ENCODE data around the gene KIF21B.

KIF21B gene

DNA sequence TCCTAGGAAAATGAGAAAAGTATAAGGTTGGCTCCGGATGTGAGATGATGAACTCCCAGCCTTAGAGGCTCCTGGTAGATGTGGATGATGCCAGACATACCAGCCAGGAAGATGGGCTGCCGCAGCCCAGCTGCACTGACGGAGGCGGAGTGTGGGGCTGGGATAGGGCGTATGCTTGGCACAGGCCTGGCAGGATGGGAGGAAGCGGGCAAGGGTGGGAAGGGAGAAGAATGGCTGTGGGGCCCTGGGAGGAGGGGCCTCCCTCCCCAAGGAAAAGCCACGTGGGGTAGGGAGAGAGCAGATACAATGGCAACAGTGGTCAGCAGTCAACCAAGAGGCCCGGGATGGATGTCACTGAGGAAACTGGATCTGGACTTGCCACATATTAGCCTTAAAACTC is 41.3 kb upstream of the KIF21B start:
- H2BK12ac ChIP-seq (ENCODE audit: low read length in 2 of 2): no peak overlapping the region
- no peak overlapping the region for H3K18ac ChIP-seq (ENCODE audit: low read depth in 1 of 2, low read length in 2 of 2)
- H3K27ac ChIP-seq (ENCODE audit: low read length, poor library complexity, severe bottlenecking): no peak overlapping the region
- H3K79me1 ChIP-seq (replicated peaks; ENCODE audit: low read length, poor library complexity, severe bottlenecking): no peaks in the 10 kb centered on the region
- H2AK5ac ChIP-seq (ENCODE audit: low read length, severe bottlenecking): no peak overlapping the region
- no peak overlapping the region for H4K8ac ChIP-seq (ENCODE audit: low read length)
- peak overlapping the region in 1 of 2 experiments; percentile 42 for H3K23ac ChIP-seq (ENCODE audit: low read length in 2 of 2)
- H3K4me3 ChIP-seq (ENCODE audit: insufficient read depth in 1 of 2, low read depth in 1 of 2, low read length in 2 of 2): no peak overlapping the region
- H2BK15ac ChIP-seq (ENCODE audit: low read depth, poor library complexity, severe bottlenecking): no peak overlapping the region
- no peaks in the 10 kb centered on the region for H3K36me3 ChIP-seq (ENCODE audit: control insufficient read depth in 1 of 2, insufficient read depth in 2 of 2, low read depth in 1 of 2, low read length in 2 of 2)
- H2BK5ac ChIP-seq (ENCODE audit: low read depth, low read length, poor library complexity, severe bottlenecking): no peak overlapping the region
- DNase-seq: no peak
- no peak overlapping the region for H3K9ac ChIP-seq (ENCODE audit: low read length)
- H2AFZ ChIP-seq (ENCODE audit: low read depth, low read length): no peak overlapping the region
- no peaks in the 10 kb centered on the region for H3K9me3 ChIP-seq (ENCODE audit: control insufficient read depth, low read length)
- H3K14ac ChIP-seq (ENCODE audit: low read length in 2 of 2): no peak overlapping the region
- peaks cover 5% of the 10 kb centered on the region for H3K4me1 ChIP-seq (ENCODE audit: control insufficient read depth, insufficient read depth, low read depth, low read length)
- H2BK120ac ChIP-seq (ENCODE audit: low read depth, low read length): no peak overlapping the region
- H3K4ac ChIP-seq (ENCODE audit: low read depth in 1 of 2, low read length in 2 of 2): no peak overlapping the region
- H3K27me3 ChIP-seq (ENCODE audit: control insufficient read depth in 1 of 2, insufficient read depth in 1 of 2, low read length in 2 of 2): peaks cover 60 to 83% of the 10 kb centered on the region in 2 experiments
- WGBS: 85% methylated on average over 8 of the region's 8 CpGs
- H3K4me2 ChIP-seq (ENCODE audit: low read length, poor library complexity, severe bottlenecking): no peak overlapping the region
- H4K91ac ChIP-seq (ENCODE audit: low read length): no peak overlapping the region

DNA sequence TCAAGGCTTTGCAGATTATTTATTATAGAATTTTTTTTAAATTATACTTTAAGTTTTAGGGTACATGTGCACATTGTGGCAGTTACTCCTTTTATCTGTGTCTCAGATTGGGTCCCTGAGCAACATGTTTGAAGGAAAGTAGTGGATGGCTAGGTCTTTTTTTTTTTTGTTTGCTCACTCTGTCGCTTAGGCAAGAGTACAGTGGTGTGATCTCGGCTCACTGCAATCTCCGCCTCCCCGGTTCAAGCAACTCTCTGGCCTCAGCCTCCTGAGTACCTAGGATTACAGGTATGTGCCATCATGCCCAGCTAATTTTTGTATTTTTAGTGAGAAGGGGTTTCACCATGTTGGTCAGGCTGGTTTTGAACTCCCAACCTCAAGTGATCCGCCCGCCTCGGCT is 39.6 kb upstream of the KIF21B start:
- no peak for DNase-seq
- no peak overlapping the region for H4K8ac ChIP-seq (ENCODE audit: low read length)
- H3K4ac ChIP-seq (ENCODE audit: low read depth in 1 of 2, low read length in 2 of 2): no peak overlapping the region
- no peak overlapping the region for H2BK5ac ChIP-seq (ENCODE audit: low read depth, low read length, poor library complexity, severe bottlenecking)
- H3K27ac ChIP-seq (ENCODE audit: low read length, poor library complexity, severe bottlenecking): no peak overlapping the region
- H3K79me1 ChIP-seq (replicated peaks; ENCODE audit: low read length, poor library complexity, severe bottlenecking): no peaks in the 10 kb centered on the region
- H2BK12ac ChIP-seq (ENCODE audit: low read length in 2 of 2): no peak overlapping the region
- H3K4me1 ChIP-seq (ENCODE audit: control insufficient read depth, insufficient read depth, low read depth, low read length): peaks cover 5% of the 10 kb centered on the region
- H3K14ac ChIP-seq (ENCODE audit: low read length in 2 of 2): no peak overlapping the region
- H2AK5ac ChIP-seq (ENCODE audit: low read length, severe bottlenecking): no peak overlapping the region
- H3K9me3 ChIP-seq (ENCODE audit: control insufficient read depth, low read length): no peaks in the 10 kb centered on the region
- no peak overlapping the region for H4K91ac ChIP-seq (ENCODE audit: low read length)
- no peaks in the 10 kb centered on the region for H3K36me3 ChIP-seq (ENCODE audit: control insufficient read depth in 1 of 2, insufficient read depth in 2 of 2, low read depth in 1 of 2, low read length in 2 of 2)
- H3K23ac ChIP-seq (ENCODE audit: low read length in 2 of 2): no peak overlapping the region
- no peak overlapping the region for H3K18ac ChIP-seq (ENCODE audit: low read depth in 1 of 2, low read length in 2 of 2)
- no peak overlapping the region for H3K9ac ChIP-seq (ENCODE audit: low read length)
- no peak overlapping the region for H2AFZ ChIP-seq (ENCODE audit: low read depth, low read length)
- no peak overlapping the region for H3K4me2 ChIP-seq (ENCODE audit: low read length, poor library complexity, severe bottlenecking)
- WGBS: 96% methylated on average over 7 of the region's 7 CpGs
- H3K4me3 ChIP-seq (ENCODE audit: insufficient read depth in 1 of 2, low read depth in 1 of 2, low read length in 2 of 2): no peak overlapping the region
- no peak overlapping the region for H2BK15ac ChIP-seq (ENCODE audit: low read depth, poor library complexity, severe bottlenecking)
- no peak overlapping the region for H2BK120ac ChIP-seq (ENCODE audit: low read depth, low read length)
- peaks cover 64 to 82% of the 10 kb centered on the region in 2 experiments for H3K27me3 ChIP-seq (ENCODE audit: control insufficient read depth in 1 of 2, insufficient read depth in 1 of 2, low read length in 2 of 2)

DNA sequence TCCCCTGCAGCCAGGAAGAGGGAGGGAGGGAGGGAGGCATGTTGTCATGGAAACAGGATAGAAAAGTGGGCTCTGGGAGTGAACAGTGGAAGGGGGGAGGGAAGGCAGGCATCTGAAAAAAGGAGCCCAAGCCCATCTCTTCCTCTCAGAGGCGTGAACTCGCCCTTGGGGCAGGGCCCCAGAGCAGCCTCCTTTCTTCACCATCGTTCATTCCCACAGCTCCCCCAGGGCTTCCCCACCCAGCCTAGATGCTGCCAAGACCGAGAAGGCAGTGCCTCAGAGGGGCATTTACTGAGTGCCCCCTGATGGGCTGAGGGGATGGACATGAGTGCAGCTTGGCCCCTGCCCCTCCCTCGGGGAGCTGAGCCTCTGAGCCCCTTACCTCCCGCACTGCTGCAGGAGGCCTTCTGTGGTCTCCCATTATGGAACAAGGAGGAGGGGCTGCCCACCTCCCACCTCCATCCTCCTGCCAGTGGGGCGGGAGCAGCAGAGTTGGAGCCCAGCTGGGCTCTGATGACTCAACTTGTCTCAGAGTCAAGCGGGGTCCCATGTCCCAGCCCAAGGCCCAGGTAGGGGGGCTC is 39.1 kb upstream of the KIF21B start:
- Histone ChIP-seq H2BK120ac (ENCODE audit: low read depth, low read length) (no peak overlapping the region), H4K91ac (ENCODE audit: low read length) (no peak overlapping the region), H3K18ac (ENCODE audit: low read depth in 1 of 2, low read length in 2 of 2) (no peak overlapping the region), H2BK5ac (ENCODE audit: low read depth, low read length, poor library complexity, severe bottlenecking) (no peak overlapping the region), H3K4ac (ENCODE audit: low read depth in 1 of 2, low read length in 2 of 2) (no peak overlapping the region), H3K4me3 (ENCODE audit: insufficient read depth in 1 of 2, low read depth in 1 of 2, low read length in 2 of 2) (no peak overlapping the region), H3K36me3 (ENCODE audit: control insufficient read depth in 1 of 2, insufficient read depth in 2 of 2, low read depth in 1 of 2, low read length in 2 of 2) (no peaks in the 10 kb centered on the region), H3K4me2 (ENCODE audit: low read length, poor library complexity, severe bottlenecking) (no peak overlapping the region), H3K23ac (ENCODE audit: low read length in 2 of 2) (no peak overlapping the region), H3K14ac (ENCODE audit: low read length in 2 of 2) (no peak overlapping the region), H3K4me1 (ENCODE audit: control insufficient read depth, insufficient read depth, low read depth, low read length) (peaks cover 5% of the 10 kb centered on the region), H3K27ac (ENCODE audit: low read length, poor library complexity, severe bottlenecking) (no peak overlapping the region), H4K8ac (ENCODE audit: low read length) (no peak overlapping the region), H2AFZ (ENCODE audit: low read depth, low read length) (no peak overlapping the region), H3K9ac (ENCODE audit: low read length) (no peak overlapping the region), H2BK12ac (ENCODE audit: low read length in 2 of 2) (no peak overlapping the region), H2BK15ac (ENCODE audit: low read depth, poor library complexity, severe bottlenecking) (no peak overlapping the region), H3K79me1 (replicated peaks; ENCODE audit: low read length, poor library complexity, severe bottlenecking) (no peaks in the 10 kb centered on the region), H3K9me3 (ENCODE audit: control insufficient read depth, low read length) (no peaks in the 10 kb centered on the region), H2AK5ac (ENCODE audit: low read length, severe bottlenecking) (no peak overlapping the region), H3K27me3 (ENCODE audit: control insufficient read depth in 1 of 2, insufficient read depth in 1 of 2, low read length in 2 of 2) (peaks cover 66 to 83% of the 10 kb centered on the region in 2 experiments)
- WGBS: 31% methylated on average over 6 of the region's 8 CpGs
- no peak for DNase-seq

DNA sequence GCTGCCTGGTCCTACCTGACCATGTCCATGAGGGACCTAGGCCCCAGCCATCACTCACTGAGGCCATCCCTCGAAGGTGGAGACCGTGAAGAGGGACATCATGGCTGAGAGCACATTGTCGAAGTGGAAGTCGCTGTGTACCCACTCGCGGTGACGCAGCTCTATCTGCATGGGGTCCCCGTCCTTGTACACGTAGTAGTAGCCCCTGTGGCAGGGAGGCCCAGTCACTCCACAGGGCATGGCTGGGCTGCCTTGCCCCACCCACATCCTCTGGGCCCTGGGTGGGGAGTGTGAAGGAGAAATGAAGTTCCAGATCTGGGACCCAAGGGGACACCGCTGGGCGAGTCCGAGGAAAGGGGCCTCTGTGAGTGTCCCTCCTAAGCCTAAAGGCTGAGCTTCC is 38.4 kb upstream of the KIF21B start:
- Histone ChIP-seq H4K91ac (ENCODE audit: low read length) (peak overlapping the region; percentile 8), H3K9ac (ENCODE audit: low read length) (no peak overlapping the region), H4K8ac (ENCODE audit: low read length) (no peak overlapping the region), H3K4me3 (ENCODE audit: insufficient read depth in 1 of 2, low read depth in 1 of 2, low read length in 2 of 2) (no peak overlapping the region), H2AK5ac (ENCODE audit: low read length, severe bottlenecking) (no peak overlapping the region), H3K4me2 (ENCODE audit: low read length, poor library complexity, severe bottlenecking) (no peak overlapping the region), H3K4ac (ENCODE audit: low read depth in 1 of 2, low read length in 2 of 2) (no peak overlapping the region), H2AFZ (ENCODE audit: low read depth, low read length) (no peak overlapping the region), H3K9me3 (ENCODE audit: control insufficient read depth, low read length) (no peaks in the 10 kb centered on the region), H3K27me3 (ENCODE audit: control insufficient read depth in 1 of 2, insufficient read depth in 1 of 2, low read length in 2 of 2) (peaks cover 60 to 80% of the 10 kb centered on the region in 2 experiments), H3K18ac (ENCODE audit: low read depth in 1 of 2, low read length in 2 of 2) (no peak overlapping the region), H3K23ac (ENCODE audit: low read length in 2 of 2) (no peak overlapping the region), H2BK5ac (ENCODE audit: low read depth, low read length, poor library complexity, severe bottlenecking) (no peak overlapping the region), H2BK12ac (ENCODE audit: low read length in 2 of 2) (no peak overlapping the region), H2BK15ac (ENCODE audit: low read depth, poor library complexity, severe bottlenecking) (no peak overlapping the region), H3K79me1 (replicated peaks; ENCODE audit: low read length, poor library complexity, severe bottlenecking) (no peaks in the 10 kb centered on the region), H3K4me1 (ENCODE audit: control insufficient read depth, insufficient read depth, low read depth, low read length) (peaks cover 5% of the 10 kb centered on the region), H3K14ac (ENCODE audit: low read length in 2 of 2) (no peak overlapping the region), H2BK120ac (ENCODE audit: low read depth, low read length) (no peak overlapping the region), H3K27ac (ENCODE audit: low read length, poor library complexity, severe bottlenecking) (no peak overlapping the region), H3K36me3 (ENCODE audit: control insufficient read depth in 1 of 2, insufficient read depth in 2 of 2, low read depth in 1 of 2, low read length in 2 of 2) (no peaks in the 10 kb centered on the region)
- 87% methylated on average over 12 of the region's 12 CpGs for WGBS
- DNase-seq: no peak
